ENCODE results near the gene GRIK2. TPM values are rescaled to one million over a fixed set of nuclear protein-coding genes. Genes with fewer than 3 reads are reported as not detected.

GRIK2 gene
- total RNA-seq, 1 experiment from 2014 or later: 6.6 TPM

DNA sequence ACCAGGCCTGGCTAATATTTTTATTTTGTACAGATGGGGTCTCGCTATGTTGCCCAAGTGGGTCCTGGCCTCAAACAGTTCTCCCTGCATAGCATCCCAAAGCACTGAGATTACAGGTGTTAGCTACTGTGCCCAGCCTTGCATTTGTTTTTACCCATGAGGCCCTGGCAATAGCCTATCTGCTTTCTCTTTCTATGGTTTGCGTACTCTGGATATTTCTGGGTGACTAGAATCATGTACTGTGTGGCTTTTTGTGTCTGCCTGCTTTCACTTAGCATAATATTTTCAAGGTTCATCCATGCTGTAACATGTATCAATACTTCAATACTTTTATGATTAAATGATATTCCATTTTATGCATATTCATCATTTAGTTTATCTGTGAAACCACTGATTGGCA lies 451.7 kb downstream of the GRIK2 start:
- no TSS peak for BruUV-seq (replicated peaks)
- no peaks in the 10 kb centered on the region for H3K4me1 ChIP-seq (ENCODE audit: control insufficient read depth, insufficient read depth, low read length)
- in situ Hi-C loops (cut with HindIII; ENCODE audit: low pct_unique_long_range_greater_than_20kb, low sequenced_read_pairs): no loop called here
- ChIA-PET CTCF (no interaction called here), POLR2A (no interaction called here)
- intact Hi-C loops (cut with micrococcal nuclease; ENCODE audit: unreplicated experiment): no loop called here
- no peaks in the 10 kb centered on the region for H3K36me3 ChIP-seq (ENCODE audit: control insufficient read depth, insufficient read depth, low read length)
- ATAC-seq: no peak
- no peaks in the 10 kb centered on the region for H3K27me3 ChIP-seq (ENCODE audit: control insufficient read depth, insufficient read depth, low read length)
- H3K9me3 ChIP-seq (ENCODE audit: control insufficient read depth, insufficient read depth, low read depth, low read length): no peaks in the 10 kb centered on the region
- no peak for DNase-seq (ENCODE audit: low read depth, low spot score)
- TF ChIP-seq SIN3A (IDR thresholded peaks at IDR 0.05; ENCODE audit: borderline replicate concordance, insufficient read depth, low read depth, low read length) (no peak), CTCF (IDR thresholded peaks at IDR 0.05) (no peak), TCF7L2 (IDR thresholded peaks at IDR 0.05; ENCODE audit: low read depth, low read length) (no peak), REST (IDR thresholded peaks at IDR 0.05; ENCODE audit: insufficient read depth in 1 of 2, low read depth in 2 of 2, low read length in 1 of 2) (no peak), POLR2AphosphoS5 (IDR thresholded peaks at IDR 0.05; ENCODE audit: low read depth, low read length) (no peak)
- H3K27ac ChIP-seq (ENCODE audit: low read length): no peak overlapping the region
- H3K4me3 ChIP-seq (ENCODE audit: low read depth in 2 of 2, low read length in 2 of 2): no peak overlapping the region

- Histone ChIP-seq H3K27ac (ENCODE audit: low read length) (no peak overlapping the region), H3K9me3 (ENCODE audit: control insufficient read depth, insufficient read depth, low read depth, low read length) (no peaks in the 10 kb centered on the region), H3K4me3 (ENCODE audit: low read depth in 2 of 2, low read length in 2 of 2) (no peak overlapping the region), H3K27me3 (ENCODE audit: control insufficient read depth, insufficient read depth, low read length) (no peaks in the 10 kb centered on the region), H3K36me3 (ENCODE audit: control insufficient read depth, insufficient read depth, low read length) (no peaks in the 10 kb centered on the region), H3K4me1 (ENCODE audit: control insufficient read depth, insufficient read depth, low read length) (no peaks in the 10 kb centered on the region)
- ChIA-PET CTCF (no interaction called here), POLR2A (no interaction called here)
- DNase-seq (ENCODE audit: low read depth, low spot score) (no peak), ATAC-seq (no peak)
- intact Hi-C loops (cut with micrococcal nuclease; ENCODE audit: unreplicated experiment): no loop called here
- no TSS peak for BruUV-seq (replicated peaks)
- no peak for TF ChIP-seq POLR2AphosphoS5 (IDR thresholded peaks at IDR 0.05; ENCODE audit: low read depth, low read length)
- TF ChIP-seq TCF7L2 (IDR thresholded peaks at IDR 0.05; ENCODE audit: low read depth, low read length): no peak
- no peak for TF ChIP-seq SIN3A (IDR thresholded peaks at IDR 0.05; ENCODE audit: borderline replicate concordance, insufficient read depth, low read depth, low read length)
- no peak for TF ChIP-seq CTCF (IDR thresholded peaks at IDR 0.05)
- TF ChIP-seq REST (IDR thresholded peaks at IDR 0.05; ENCODE audit: insufficient read depth in 1 of 2, low read depth in 2 of 2, low read length in 1 of 2): no peak
- in situ Hi-C loops (cut with HindIII; ENCODE audit: low pct_unique_long_range_greater_than_20kb, low sequenced_read_pairs): no loop called here
Measured at GRCh38 chr6:101845621-101846020, 452.1 kb downstream of the GRIK2 start.
